A549 (cell line): Measurements from ENCODE around the gene TTC4. TPM values are rescaled to one million over a fixed set of nuclear protein-coding genes. Genes with fewer than 3 reads are reported as not detected.
A peak's percentile ranks its signal among the peaks of the same experiment; 100 is the strongest.

Experiments
- ATAC-seq, 2 experiments: fragments of 200-7000 bp in 1 of 2; fragments of >200 bp in 1 of 2; cut with Nextera tagmentation in 1 of 2; cut with Tn5 transposase in 1 of 2; 3 replicates each; pipeline versions ENCODE4 v1.8.0 to v1.9.1; 2018 to 2020; ENCODE audit warnings: mild to moderate bottlenecking in 1 of 2, moderate library complexity in 1 of 2
- CTCF ChIA-PET: fragments of 300-600 bp; sonication (Branson Sonifier 250); formaldehyde crosslinking; extraction: SDS; loops from one replicate; lab custom pipeline; 2021; ENCODE audit warnings: antibody characterized with exemption, inconsistent platforms; lab: Yijun Ruan, JAX
- POLR2A ChIA-PET: fragments of 350-600 bp; formaldehyde crosslinking; extraction: SDS; loops from one replicate; lab custom pipeline; 2021; ENCODE audit warnings: antibody characterized with exemption, inconsistent platforms; lab: Yijun Ruan, JAX
- DNase-seq, 2 experiments: peaks; one replicate each; pipeline versions ENCODE4 v3.0.0 to v3.0.0-alpha.2; 2011 to 2016; ENCODE audit warnings: low read depth in 1 of 2, low spot score in 1 of 2
- FAIRE-seq: peaks from 2 replicates; lab custom pipeline; 2011; peaks lifted over from hg19 to GRCh38; lab: Jason Lieb, UNC
- H3K27ac ChIP-seq, 2 experiments: fragments of >200 bp; sonication (Bioruptor Twin); formaldehyde crosslinking; 3 replicates each; pipeline ENCODE4 v1.5.1; 2016 to 2017
- H3K4me1 ChIP-seq: fragments of >200 bp; sonication (Bioruptor Twin); formaldehyde crosslinking; 3 replicates; pipeline ENCODE4 v1.6.1; 2016
- H3K4me2 ChIP-seq: fragments of >200 bp; sonication (Bioruptor Twin); formaldehyde crosslinking; 3 replicates; pipeline ENCODE4 v1.6.1; 2016
- H3K4me3 ChIP-seq: fragments of >200 bp; sonication (Bioruptor Twin); formaldehyde crosslinking; 3 replicates; pipeline ENCODE4 v1.5.1; 2016
- H3K9me3 ChIP-seq: fragments of >200 bp; sonication (Bioruptor Twin); formaldehyde crosslinking; 3 replicates; pipeline ENCODE4 v1.6.1; 2016
- CBX8 ChIP-seq: fragments of 200-600 bp; sonication (generic); IDR thresholded peaks from 2 replicates; pipeline ENCODE4 v1.6.1; 2016
- EHMT2 ChIP-seq: fragments of 200-600 bp; sonication (generic); IDR thresholded peaks from 2 replicates; pipeline ENCODE4 v1.6.1; 2016; ENCODE audit warnings: antibody characterized with exemption, low read depth, mild to moderate bottlenecking, moderate library complexity
- ESRRA ChIP-seq: fragments of 150-350 bp; IDR thresholded peaks from 2 replicates; pipeline ENCODE4 v1.6.1; 2014; ENCODE audit warnings: mild to moderate bottlenecking, low read length, borderline replicate concordance
- FOSB ChIP-seq: fragments of 250-450 bp; sonication (Bioruptor Pico); IDR thresholded peaks from 2 replicates; pipeline ENCODE4 v1.5.0; 2020; ENCODE audit warnings: mild to moderate bottlenecking, moderate library complexity
- FOSL2 ChIP-seq, 2 experiments: fragments of 450-650 bp in 1 of 2; fragments of >200 bp in 1 of 2; sonication (Bioruptor Twin) in 1 of 2; formaldehyde crosslinking; IDR thresholded peaks; 2 replicates each; pipeline versions ENCODE4 v1.5.0 to v1.6.1; 2016 to 2020; ENCODE audit warnings: mild to moderate bottlenecking in 1 of 2, moderate library complexity in 1 of 2
- FOXS1 ChIP-seq: fragments of 250-450 bp; sonication (Bioruptor Pico); IDR thresholded peaks from 2 replicates; pipeline ENCODE4 v1.5.0; 2020; ENCODE audit warnings: mild to moderate bottlenecking, moderate library complexity
- HOXB5 ChIP-seq: fragments of 250-450 bp; sonication (Bioruptor Pico); IDR thresholded peaks from 2 replicates; pipeline ENCODE4 v1.5.0; 2020; ENCODE audit warnings: mild to moderate bottlenecking, moderate library complexity
- MAZ ChIP-seq: fragments of 150-350 bp; IDR thresholded peaks from 2 replicates; pipeline ENCODE4 v1.6.1; 2014; ENCODE audit warnings: antibody characterized with exemption, low read depth, low read length, borderline replicate concordance
- NFE2L2 ChIP-seq: fragments of 150-350 bp; conservative IDR thresholded peaks from 2 replicates; pipeline ENCODE4 v1.6.1; 2014; ENCODE audit warnings: low read length
- NR3C1 ChIP-seq: fragments of >200 bp; sonication (Bioruptor Twin); formaldehyde crosslinking; IDR thresholded peaks from 3 replicates; pipeline ENCODE4 v1.6.1; 2017
- PHF8 ChIP-seq: fragments of 200-600 bp; sonication (generic); IDR thresholded peaks from 2 replicates; pipeline ENCODE4 v1.6.1; 2016; ENCODE audit warnings: low read depth, mild to moderate bottlenecking, antibody characterized with exemption, moderate library complexity, borderline replicate concordance
- POLR2AphosphoS2 ChIP-seq: conservative IDR thresholded peaks from 2 replicates; pipeline ENCODE4 v1.6.1; 2012; ENCODE audit warnings: low read length, improper control_type of control experiment, inconsistent platforms
- RAD21 ChIP-seq, 2 experiments: fragments of >200 bp in 1 of 2; sonication (Bioruptor Twin) in 1 of 2; formaldehyde crosslinking in 1 of 2; IDR thresholded peaks in 1 of 2; conservative IDR thresholded peaks in 1 of 2; 2 replicates in 1 of 2; 3 replicates in 1 of 2; pipeline ENCODE4 v1.6.1; 2012 to 2018; ENCODE audit warnings: inconsistent platforms in 1 of 2
- RFX5 ChIP-seq: fragments of 450-650 bp; IDR thresholded peaks from 2 replicates; pipeline ENCODE4 v1.7.1; 2014; ENCODE audit warnings: antibody characterized with exemption, mild to moderate bottlenecking, moderate library complexity
- TP53 ChIP-seq: fragments of 250-450 bp; sonication (Bioruptor Pico); IDR thresholded peaks from 2 replicates; pipeline ENCODE4 v1.5.0; 2021; ENCODE audit warnings: mild to moderate bottlenecking, moderate library complexity
- ZNF302 ChIP-seq: fragments of 250-450 bp; sonication (Bioruptor Pico); IDR thresholded peaks from 2 replicates; pipeline ENCODE4 v1.9.0; 2021; ENCODE audit warnings: inconsistent platforms, mild to moderate bottlenecking, moderate library complexity
- ZSCAN20 ChIP-seq: fragments of 250-450 bp; sonication (Bioruptor Pico); IDR thresholded peaks from 2 replicates; pipeline ENCODE4 v1.8.0; 2022; ENCODE audit warnings: mild to moderate bottlenecking, moderate library complexity
- WGBS: methylation state at CpG from one replicate; pipeline ENCODE4 v1.1.6; 2017; ENCODE audit errors: missing lambda C conversion rate; 5-methylcytosine and 5-hydroxymethylcytosine counted together
- polyA plus RNA-seq, 4 experiments: library from polyadenylated mRNA; depleted of rRNA in 3 of 4; stranded (reverse); fragments of >200 nt; fragmentation: RNase III in 1 of 4; extraction: RNeasy Plus Mini Kit Qiagen cat#74134 plus additional on column Dnase treatment in 1 of 4; gene quantifications; 2 replicates in 3 of 4; 3 replicates in 1 of 4; pipeline ENCODE4 v1.2.3, GENCODE V29; 2011 to 2017
- TF ChIP-seq, protein P1 (sequence below): fragments of 150-350 bp; IDR thresholded peaks from 2 replicates; pipeline ENCODE4 v1.6.1; 2014; ENCODE audit warnings: low read depth, mild to moderate bottlenecking, low read length
- TF ChIP-seq, protein P2 (sequence below): IDR thresholded peaks from 2 replicates; pipeline ENCODE4 v1.6.1; 2012
- TF ChIP-seq, protein P3 (sequence below): fragments of >200 bp; sonication (Bioruptor Twin); formaldehyde crosslinking; IDR thresholded peaks from 3 replicates; pipeline ENCODE4 v1.6.1; 2016
- TF ChIP-seq, protein P4 (sequence below): fragments of 250-450 bp; sonication (Bioruptor Pico); IDR thresholded peaks from 2 replicates; pipeline ENCODE4 v1.5.0; 2020; ENCODE audit warnings: low read depth, mild to moderate bottlenecking, moderate library complexity
- TF ChIP-seq, protein P5 (sequence below): fragments of >200 bp; sonication (Bioruptor Twin); formaldehyde crosslinking; IDR thresholded peaks from 2 replicates; pipeline ENCODE4 v1.6.1; 2016

Gene TTC4
- polyA plus RNA-seq, 2 of the 4 experiments (the other 2 are of a cell fraction): 20.4 to 27.1 TPM

DNA sequence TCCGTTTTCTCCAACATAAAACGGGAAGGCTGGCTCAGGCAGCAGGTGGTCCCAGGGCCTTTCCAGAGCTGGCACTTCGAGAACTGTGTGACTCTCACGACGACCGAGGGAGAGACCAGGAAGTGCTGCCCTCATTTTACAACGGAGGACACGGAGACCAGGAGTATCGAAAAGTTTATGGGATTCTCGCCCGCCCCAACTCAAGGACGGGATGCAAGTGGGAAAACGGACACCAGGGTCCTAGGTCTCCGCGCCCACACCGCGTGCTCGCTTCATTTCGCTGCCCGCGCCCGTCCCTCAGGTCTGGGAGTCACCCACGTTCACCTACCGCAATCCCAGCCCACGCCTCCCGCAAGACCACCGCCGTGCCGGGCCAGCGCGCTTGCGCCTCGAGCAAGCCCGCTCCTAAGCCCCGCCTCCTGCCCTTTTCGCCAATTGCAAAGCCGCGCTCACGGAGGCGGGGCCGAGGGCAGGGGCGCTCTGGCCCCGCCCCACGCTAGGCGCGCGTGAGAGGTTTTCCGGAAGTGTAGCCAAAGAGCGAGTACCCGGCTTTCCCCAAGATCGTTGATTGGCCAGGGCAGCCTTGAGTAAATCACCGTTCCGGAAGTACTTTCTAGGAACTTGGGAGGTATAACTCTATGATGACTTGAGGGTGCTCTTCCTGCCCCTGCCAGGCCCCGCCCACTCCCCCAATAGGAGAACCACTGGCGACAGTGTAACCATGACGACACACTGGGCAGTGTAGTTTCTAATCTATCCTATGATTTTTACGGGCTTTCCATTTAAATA is 48.7 kb downstream of the TTC4 start, which contains the start of gene PARS2 (continued):
- TF ChIP-seq FOSL2 (IDR thresholded peaks at IDR 0.05) (no peak), FOSL2 (CRISPR knock-in tag; IDR thresholded peaks at IDR 0.05) (no peak), POLR2AphosphoS2 (no peak), TP53 (CRISPR knock-in tag) (no peak), RFX5 (no peak), RAD21 (conservative IDR thresholded peaks at IDR 0.05 in 1 of 2, IDR thresholded peaks at IDR 0.05 in 1 of 2) (no peak), MAZ (no peak), PHF8 (peak; percentile 61; the same call in 1 of the 2 replicates), ESRRA (no peak), HOXB5 (CRISPR knock-in tag) (no peak)
- TF ChIP-seq, protein P1, sequence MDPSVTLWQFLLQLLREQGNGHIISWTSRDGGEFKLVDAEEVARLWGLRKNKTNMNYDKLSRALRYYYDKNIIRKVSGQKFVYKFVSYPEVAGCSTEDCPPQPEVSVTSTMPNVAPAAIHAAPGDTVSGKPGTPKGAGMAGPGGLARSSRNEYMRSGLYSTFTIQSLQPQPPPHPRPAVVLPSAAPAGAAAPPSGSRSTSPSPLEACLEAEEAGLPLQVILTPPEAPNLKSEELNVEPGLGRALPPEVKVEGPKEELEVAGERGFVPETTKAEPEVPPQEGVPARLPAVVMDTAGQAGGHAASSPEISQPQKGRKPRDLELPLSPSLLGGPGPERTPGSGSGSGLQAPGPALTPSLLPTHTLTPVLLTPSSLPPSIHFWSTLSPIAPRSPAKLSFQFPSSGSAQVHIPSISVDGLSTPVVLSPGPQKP: no peak
- TF ChIP-seq, protein P2, sequence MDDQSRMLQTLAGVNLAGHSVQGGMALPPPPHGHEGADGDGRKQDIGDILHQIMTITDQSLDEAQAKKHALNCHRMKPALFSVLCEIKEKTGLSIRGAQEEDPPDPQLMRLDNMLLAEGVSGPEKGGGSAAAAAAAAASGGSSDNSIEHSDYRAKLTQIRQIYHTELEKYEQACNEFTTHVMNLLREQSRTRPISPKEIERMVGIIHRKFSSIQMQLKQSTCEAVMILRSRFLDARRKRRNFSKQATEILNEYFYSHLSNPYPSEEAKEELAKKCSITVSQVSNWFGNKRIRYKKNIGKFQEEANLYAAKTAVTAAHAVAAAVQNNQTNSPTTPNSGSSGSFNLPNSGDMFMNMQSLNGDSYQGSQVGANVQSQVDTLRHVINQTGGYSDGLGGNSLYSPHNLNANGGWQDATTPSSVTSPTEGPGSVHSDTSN: no peak
- TF ChIP-seq, all 56 proteins: peak for 7

DNA sequence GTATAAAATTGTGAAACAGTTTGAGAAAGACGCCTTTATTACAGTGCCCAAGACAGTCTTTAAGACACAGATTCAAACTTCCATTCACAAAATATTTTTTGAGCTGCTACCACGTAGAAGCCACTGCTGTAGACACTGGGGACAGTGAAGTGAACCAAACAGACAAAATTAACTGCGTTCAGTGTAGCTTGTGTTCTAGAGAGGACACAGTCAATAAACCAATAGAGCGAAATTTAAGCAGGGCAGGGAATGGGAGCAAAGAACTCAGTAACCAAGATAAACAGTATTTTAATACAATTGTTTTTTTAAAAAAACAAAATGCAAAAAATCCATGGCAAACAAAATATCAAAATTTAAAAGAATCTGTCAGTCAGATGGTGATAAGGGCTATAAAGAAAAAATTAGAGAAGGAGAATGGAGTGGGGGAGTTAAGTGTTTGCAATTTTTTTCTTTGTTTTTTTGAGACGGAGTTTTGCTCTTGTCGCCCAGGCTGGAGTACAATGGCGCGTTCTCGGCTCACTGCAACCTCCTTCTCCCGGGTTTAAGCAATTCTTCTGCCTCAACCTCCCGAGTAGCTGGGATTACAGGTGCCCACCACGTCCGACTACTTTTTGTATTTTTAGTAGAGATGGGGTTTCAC is 49.4 kb downstream of the TTC4 start:
- H3K27ac ChIP-seq: peak overlapping the region; percentile 41 to 78; a peak in 5 of 6 replicates
- H3K4me1 ChIP-seq: no peaks in the 10 kb centered on the region
- H3K9me3 ChIP-seq: no peaks in the 10 kb centered on the region
- DNase-seq (no peak), FAIRE-seq (no peak), ATAC-seq (peak; percentile 46 to 52)
- 40% methylated on average over 13 of the region's 13 CpGs for WGBS
- peak overlapping the region; percentile 44 for H3K4me3 ChIP-seq
- CTCF ChIA-PET: interaction anchor here (0.7 to 1.0 kb wide), 2 partner anchors 9 to 185 kb away, joined by 3 read pairs; no protein-coding TSS in a partner anchor
- peak overlapping the region; percentile 72 for H3K4me2 ChIP-seq
- TF ChIP-seq, protein P3, sequence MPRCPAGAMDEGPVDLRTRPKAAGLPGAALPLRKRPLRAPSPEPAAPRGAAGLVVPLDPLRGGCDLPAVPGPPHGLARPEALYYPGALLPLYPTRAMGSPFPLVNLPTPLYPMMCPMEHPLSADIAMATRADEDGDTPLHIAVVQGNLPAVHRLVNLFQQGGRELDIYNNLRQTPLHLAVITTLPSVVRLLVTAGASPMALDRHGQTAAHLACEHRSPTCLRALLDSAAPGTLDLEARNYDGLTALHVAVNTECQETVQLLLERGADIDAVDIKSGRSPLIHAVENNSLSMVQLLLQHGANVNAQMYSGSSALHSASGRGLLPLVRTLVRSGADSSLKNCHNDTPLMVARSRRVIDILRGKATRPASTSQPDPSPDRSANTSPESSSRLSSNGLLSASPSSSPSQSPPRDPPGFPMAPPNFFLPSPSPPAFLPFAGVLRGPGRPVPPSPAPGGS: no peak
- TF ChIP-seq, protein P4, sequence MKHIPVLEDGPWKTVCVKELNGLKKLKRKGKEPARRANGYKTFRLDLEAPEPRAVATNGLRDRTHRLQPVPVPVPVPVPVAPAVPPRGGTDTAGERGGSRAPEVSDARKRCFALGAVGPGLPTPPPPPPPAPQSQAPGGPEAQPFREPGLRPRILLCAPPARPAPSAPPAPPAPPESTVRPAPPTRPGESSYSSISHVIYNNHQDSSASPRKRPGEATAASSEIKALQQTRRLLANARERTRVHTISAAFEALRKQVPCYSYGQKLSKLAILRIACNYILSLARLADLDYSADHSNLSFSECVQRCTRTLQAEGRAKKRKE (CRISPR knock-in tag): no peak
- TF ChIP-seq NR3C1: no peak
- no peak for TF ChIP-seq FOSB
- TF ChIP-seq ZNF302: no peak
- TF ChIP-seq CBX8: no peak
- TF ChIP-seq, protein P5, sequence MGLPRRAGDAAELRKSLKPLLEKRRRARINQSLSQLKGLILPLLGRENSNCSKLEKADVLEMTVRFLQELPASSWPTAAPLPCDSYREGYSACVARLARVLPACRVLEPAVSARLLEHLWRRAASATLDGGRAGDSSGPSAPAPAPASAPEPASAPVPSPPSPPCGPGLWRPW: no peak
- TF ChIP-seq EHMT2: no peak
- no peak for TF ChIP-seq ZSCAN20 (CRISPR knock-in tag)
- TF ChIP-seq FOXS1 (CRISPR knock-in tag): no peak
- no peak for TF ChIP-seq NFE2L2
- TF ChIP-seq, all 56 proteins: peak for 0
- POLR2A ChIA-PET: no interaction called here
